HG03469 (cell line): ENCODE results near the gene BTBD18.
A peak's percentile ranks its signal among the peaks of the same experiment; 100 is the strongest.

Experiments
- ATAC-seq: cut with Tn5 transposase; IDR thresholded peaks from one replicate; pipeline ENCODE4 v1.9.1; 2021; ENCODE audit warnings: mild to moderate bottlenecking, moderate library complexity, moderate number of reproducible peaks; ENCODE audit not compliant: unreplicated experiment

Gene BTBD18

GRCh38 chr11:57751676-57752253, at the start of gene BTBD18:
Gene BTBD18 (minus strand): TSS chr11:57751819. CDS start chr11:57751188, 631 bp downstream.
- ATAC-seq = no peak

GRCh38 chr11:57801183-57801485, 49.5 kb upstream of the BTBD18 start:
- ATAC-seq = no peak

GRCh38 chr11:57800444-57801182, 49.0 kb upstream of the BTBD18 start:
- peak; percentile 77 for ATAC-seq

- peak; percentile 31 for ATAC-seq
These were observed 47.4 kb upstream of the BTBD18 start for GRCh38 chr11:57798905-57799559.

GRCh38 chr11:57793351-57794115, 41.9 kb upstream of the BTBD18 start:
- ATAC-seq = no peak

GRCh38 chr11:57792870-57793269, 41.3 kb upstream of the BTBD18 start:
- ATAC-seq = no peak

- ATAC-seq = peak; percentile 85
These were observed 40.5 kb upstream of the BTBD18 start for GRCh38 chr11:57792060-57792541.

GRCh38 chr11:57791321-57792059, 39.9 kb upstream of the BTBD18 start:
- ATAC-seq = no peak

GRCh38 chr11:57788703-57789088, 37.1 kb upstream of the BTBD18 start:
- no peak for ATAC-seq

- peak; percentile 35 for ATAC-seq
These were observed 36.5 kb upstream of the BTBD18 start for GRCh38 chr11:57787920-57788702.

GRCh38 chr11:57787006-57787604, 35.5 kb upstream of the BTBD18 start:
- no peak for ATAC-seq

- no peak for ATAC-seq
These were observed 34.8 kb upstream of the BTBD18 start for GRCh38 chr11:57786436-57786835.

GRCh38 chr11:57785072-57785471, 33.5 kb upstream of the BTBD18 start:
- ATAC-seq = peak; percentile 56

- ATAC-seq = no peak
These were observed 29.9 kb upstream of the BTBD18 start for GRCh38 chr11:57781529-57781943.

- no peak for ATAC-seq
These were observed 27.7 kb upstream of the BTBD18 start for GRCh38 chr11:57779276-57779675.

GRCh38 chr11:57778318-57779037, 26.9 kb upstream of the BTBD18 start:
- no peak for ATAC-seq

- ATAC-seq = no peak
These were observed 26.3 kb upstream of the BTBD18 start for GRCh38 chr11:57777969-57778317.

- no peak for ATAC-seq
These were observed 25.1 kb upstream of the BTBD18 start for GRCh38 chr11:57776577-57777210.
